Measurements from ENCODE around the gene CCDC172. TPM values are rescaled to one million over a fixed set of nuclear protein-coding genes. Genes with fewer than 3 reads are reported as not detected.

Gene CCDC172
- total and polyA plus RNA-seq, 2 of the 8 experiments (the other 6 are each of a cell fraction or from before 2014, with no cell fraction given): 1.1 to 3.6 TPM

DNA sequence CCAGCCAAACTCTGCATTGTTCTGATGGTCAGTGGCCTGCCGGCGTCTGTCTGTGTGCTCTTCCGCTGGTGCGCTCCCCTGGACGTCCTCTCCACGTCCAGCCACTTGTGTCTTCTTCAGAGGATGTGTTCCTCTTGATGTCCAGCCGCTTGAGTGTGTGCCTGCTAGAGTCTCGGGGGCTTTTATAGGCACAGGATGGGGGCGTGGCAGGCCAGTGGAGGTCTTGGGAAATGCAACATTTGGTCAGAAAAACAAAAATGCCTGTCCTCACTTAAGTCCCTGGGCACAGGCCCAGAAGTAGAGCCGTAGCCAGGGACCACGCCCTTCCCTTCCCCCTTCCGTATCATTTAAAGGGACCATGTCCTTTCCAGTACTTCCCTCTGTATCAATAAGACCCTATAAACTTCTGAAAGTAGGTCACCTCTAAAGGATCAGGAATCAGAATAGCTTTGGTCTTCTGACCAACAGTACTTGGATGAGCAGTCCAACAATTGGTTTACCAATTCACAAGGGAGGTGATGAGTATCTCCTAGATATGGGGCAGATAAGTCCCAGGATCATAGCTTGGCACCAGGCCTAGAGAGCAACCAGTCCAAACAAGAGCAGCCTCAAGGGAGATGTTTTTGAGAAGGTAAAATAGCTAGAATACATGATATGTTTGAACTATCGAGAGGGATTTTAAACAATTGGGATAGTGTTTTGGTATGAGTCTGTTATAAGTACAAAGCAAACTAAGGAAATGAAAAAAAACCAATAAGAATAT, 71.2 kb downstream of the CCDC172 start (continued):
- TF ChIP-seq SP2 (IDR thresholded peaks at IDR 0.05; ENCODE audit: low read length) (no peak), BCL11A (IDR thresholded peaks at IDR 0.05; ENCODE audit: low read depth in 2 of 2, low read length in 2 of 2) (no peak), RNF2 (IDR thresholded peaks at IDR 0.05; ENCODE audit: borderline replicate concordance, low read depth, low read length, missing control alignments, poor library complexity, severe bottlenecking) (no peak), SP4 (IDR thresholded peaks at IDR 0.05; ENCODE audit: low read length) (no peak), CEBPB (IDR thresholded peaks at IDR 0.05; ENCODE audit: low read depth, low read length) (no peak), GABPA (IDR thresholded peaks at IDR 0.05; ENCODE audit: borderline replicate concordance, insufficient read depth, low read length) (no peak), TAF7 (optimal IDR thresholded peaks at IDR 0.05; ENCODE audit: borderline replicate concordance, low read depth, low read length) (no peak)
- TF ChIP-seq, protein P1, sequence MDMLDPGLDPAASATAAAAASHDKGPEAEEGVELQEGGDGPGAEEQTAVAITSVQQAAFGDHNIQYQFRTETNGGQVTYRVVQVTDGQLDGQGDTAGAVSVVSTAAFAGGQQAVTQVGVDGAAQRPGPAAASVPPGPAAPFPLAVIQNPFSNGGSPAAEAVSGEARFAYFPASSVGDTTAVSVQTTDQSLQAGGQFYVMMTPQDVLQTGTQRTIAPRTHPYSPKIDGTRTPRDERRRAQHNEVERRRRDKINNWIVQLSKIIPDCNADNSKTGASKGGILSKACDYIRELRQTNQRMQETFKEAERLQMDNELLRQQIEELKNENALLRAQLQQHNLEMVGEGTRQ (IDR thresholded peaks at IDR 0.05; ENCODE audit: low read length): no peak
